K562 (cell line): ENCODE measurements around the gene NOD2. TPM values are rescaled to one million over a fixed set of nuclear protein-coding genes. Genes with fewer than 3 reads are reported as not detected.

Experiments used
- FOXP4 ChIP-seq: sonication (generic); formaldehyde crosslinking; IDR thresholded peaks from 2 replicates; pipeline ENCODE4 v1.8.0; 2022; ENCODE audit warnings: mild to moderate bottlenecking, missing genetic modification reagents, borderline replicate concordance
- MNT ChIP-seq, 2 experiments: fragments of 450-650 bp; conservative IDR thresholded peaks; 2 replicates each; pipeline ENCODE4 v1.6.1; 2017; ENCODE audit warnings: mild to moderate bottlenecking in 2 of 2, moderate library complexity in 2 of 2
- NR2C1 ChIP-seq, 2 experiments: fragments of 450-650 bp; IDR thresholded peaks; 2 replicates each; pipeline ENCODE4 v1.6.1; 2017; ENCODE audit warnings: mild to moderate bottlenecking in 2 of 2, antibody characterized with exemption in 1 of 2, inconsistent platforms in 1 of 2, missing compliant biosample characterization in 1 of 2, missing genetic modification characterization in 1 of 2
- RREB1 ChIP-seq: fragments of 250-450 bp; sonication (Bioruptor Pico); IDR thresholded peaks from 2 replicates; pipeline ENCODE4 v1.4.0; 2020
- ZBTB40 ChIP-seq, 2 experiments: fragments of 450-650 bp in 1 of 2; sonication (generic) in 1 of 2; formaldehyde crosslinking in 1 of 2; IDR thresholded peaks; 2 replicates each; pipeline versions ENCODE4 v1.7.1 to v1.9.0; 2016 to 2022; ENCODE audit warnings: inconsistent platforms in 1 of 2, mild to moderate bottlenecking in 1 of 2, missing genetic modification reagents in 1 of 2
- polyA plus RNA-seq, 8 experiments: library from polyadenylated mRNA; depleted of rRNA in 4 of 8; stranded (reverse) in 5 of 8; unstranded in 3 of 8; fragments of >200 nt; fragmentation: Nextera tagmentation in 2 of 8; fragmentation: Illumina TruSeq in 1 of 8; extraction: Ambion mirVana in 2 of 8; extraction: Trizol in 1 of 8; gene quantifications; 2 replicates each; pipeline versions ENCODE4 v1.2.1 to v1.2.3, GENCODE V29; 2011 to 2014; ENCODE audit warnings: inconsistent platforms in 1 of 8, missing spikeins in 1 of 8
- total RNA-seq, 7 experiments: library from RNA; depleted of rRNA in 6 of 7; stranded (reverse); fragments of >200 nt in 6 of 7; fragmentation: Illumina TruSeq in 2 of 7; extraction: Trizol in 2 of 7; gene quantifications; 2 replicates each; pipeline versions ENCODE4 v1.2.1 to v1.2.3, GENCODE V29; 2011 to 2021; ENCODE audit warnings: low replicate concordance in 1 of 7

The NOD2 gene
- total and polyA plus RNA-seq, 9 of the 15 experiments (the other 6 are each of a cell fraction or from before 2014, with no cell fraction given) = 0.04 TPM; not detected in 8

- peak; percentile 88 for TF ChIP-seq ZBTB40 (IDR thresholded peaks at IDR 0.05)
- TF ChIP-seq ZBTB40 (CRISPR knock-in tag; IDR thresholded peaks at IDR 0.05) = no peak
- TF ChIP-seq RREB1 (CRISPR knock-in tag) = no peak
- peak; percentile 84 to 88 for TF ChIP-seq MNT (conservative IDR thresholded peaks at IDR 0.05)
- TF ChIP-seq NR2C1 (IDR thresholded peaks at IDR 0.05) = peak; percentile 28; the same call in 1 of the 2 replicates
- peak; percentile 83 for TF ChIP-seq NR2C1 (tag; IDR thresholded peaks at IDR 0.05)
- TF ChIP-seq FOXP4 (CRISPR knock-in tag) = no peak
Observed at GRCh38 chr16:50741781-50742575, 48.6 kb downstream of the NOD2 start, which contains the start of gene CYLD (continued).
